Measurements from ENCODE around the gene NEK2.
"Not testable (repeated sequence)": the region's sequence is repeated elsewhere in the genome, so short reads cannot be mapped to it uniquely, and the experiment has no call there.

NEK2 gene

DNA sequence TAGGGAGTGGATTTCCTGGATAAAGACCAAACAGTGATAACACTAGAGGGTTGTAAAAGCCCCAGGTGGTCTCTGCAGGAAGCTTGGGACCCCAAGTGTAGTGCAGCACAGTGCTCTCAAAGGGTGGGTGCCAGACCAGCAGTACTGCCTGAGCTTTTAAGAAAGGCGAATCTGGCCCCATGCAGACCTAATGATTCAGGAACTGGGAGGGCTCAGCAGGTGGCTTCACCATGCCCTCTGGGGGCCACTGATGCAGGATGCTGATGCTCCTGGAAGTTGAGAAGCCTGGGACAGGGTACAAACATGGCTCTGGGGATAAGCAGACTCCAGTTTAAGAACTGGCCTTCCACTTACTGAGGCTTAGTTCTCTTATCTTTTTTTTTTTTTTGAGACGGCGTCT, 29.1 kb upstream of the NEK2 start:
- H3K27me3 Mint-ChIP-seq = peaks cover 40% of the 10 kb centered on the region
- H3K27ac Mint-ChIP-seq = no peak overlapping the region
- no peaks in the 10 kb centered on the region for H3K36me3 Mint-ChIP-seq
- H3K4me1 Mint-ChIP-seq = peaks cover under 1% of the 10 kb centered on the region
- H3K4me3 Mint-ChIP-seq = no peak overlapping the region
- DNase-seq = no peak
- CTCF ChIA-PET = interaction anchor here (0.6 to 1.5 kb wide), 4 partner anchors 9 to 751 kb away, joined by 3 to 4 read pairs (median 4); partner anchors contain the start of genes DTL and INTS7
- no peaks in the 10 kb centered on the region for H3K9me3 Mint-ChIP-seq

DNA sequence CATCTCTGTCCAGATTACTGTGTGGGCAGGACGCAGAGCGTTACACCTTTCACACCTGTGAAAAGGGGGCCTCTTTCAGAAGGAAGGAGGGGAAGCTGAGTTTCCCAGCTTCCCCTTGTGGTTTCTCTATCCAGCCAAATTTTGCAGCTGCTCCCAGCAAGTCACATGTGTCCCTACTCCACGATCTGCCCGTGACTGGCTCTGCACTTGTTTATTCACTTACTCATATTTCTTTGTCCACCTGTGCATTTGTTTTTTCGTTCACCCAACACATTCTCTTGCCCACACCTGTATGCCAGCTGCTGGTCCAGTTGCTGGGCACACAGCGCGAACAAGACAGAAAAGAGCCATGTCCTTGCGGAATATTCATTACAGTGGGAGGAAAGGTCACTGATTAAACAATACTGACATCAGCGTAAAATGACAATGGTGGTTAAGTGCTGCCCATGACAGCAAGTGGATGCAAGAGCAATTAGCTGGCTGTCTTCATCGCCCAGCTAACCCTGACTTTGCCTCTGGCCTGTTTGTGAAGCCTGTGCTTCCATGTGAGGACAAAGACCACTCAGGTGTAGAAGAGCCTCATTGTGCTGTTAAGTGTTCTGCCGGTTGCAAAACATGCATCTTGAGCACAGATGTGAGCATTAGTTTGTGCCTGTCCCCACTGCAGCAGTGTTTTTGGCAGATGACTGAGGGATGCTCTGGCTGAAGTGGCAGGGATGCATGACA, 28.6 kb upstream of the NEK2 start:
- DNase-seq = no peak
- H3K27ac Mint-ChIP-seq = no peak overlapping the region
- H3K9me3 Mint-ChIP-seq = no peaks in the 10 kb centered on the region
- peaks cover 4% of the 10 kb centered on the region for H3K4me1 Mint-ChIP-seq
- H3K36me3 Mint-ChIP-seq = no peaks in the 10 kb centered on the region
- CTCF ChIA-PET = interaction anchor here (0.6 to 1.5 kb wide), 3 partner anchors 8 to 752 kb away, joined by 3 to 4 read pairs (median 4); partner anchors contain the start of genes DTL and INTS7
- no peak overlapping the region for H3K4me3 Mint-ChIP-seq
- H3K27me3 Mint-ChIP-seq = peaks cover 45% of the 10 kb centered on the region

DNA sequence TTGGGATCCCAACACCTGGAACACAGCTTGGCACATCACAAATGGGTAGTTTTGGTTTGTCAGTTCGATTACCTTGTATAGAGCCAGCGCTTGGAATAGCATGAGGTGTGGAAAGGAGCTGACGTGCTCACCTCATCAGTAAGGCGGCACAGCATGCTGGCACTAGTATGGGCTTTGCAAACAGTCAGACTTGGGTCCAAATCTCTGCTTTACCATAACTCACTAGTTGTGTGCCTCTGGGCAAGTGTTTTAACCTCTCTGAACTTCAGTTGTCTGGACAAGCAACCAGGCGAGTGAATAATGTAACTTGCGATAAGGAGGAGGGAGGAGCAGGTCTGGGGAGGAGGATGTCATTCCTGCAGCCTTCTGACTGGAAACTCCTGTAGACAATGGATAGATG, 26.3 kb upstream of the NEK2 start:
- no peak for DNase-seq
- H3K9me3 Mint-ChIP-seq = no peaks in the 10 kb centered on the region
- H3K4me1 Mint-ChIP-seq = peaks cover 21% of the 10 kb centered on the region
- CTCF ChIA-PET = interaction anchor here (1.3 kb wide), 1 partner anchor 25 kb away, joined by 3 read pairs; no protein-coding TSS in a partner anchor
- H3K4me3 Mint-ChIP-seq = no peak overlapping the region
- H3K27ac Mint-ChIP-seq = no peak overlapping the region
- no peaks in the 10 kb centered on the region for H3K36me3 Mint-ChIP-seq
- H3K27me3 Mint-ChIP-seq = peaks cover 51% of the 10 kb centered on the region

DNA sequence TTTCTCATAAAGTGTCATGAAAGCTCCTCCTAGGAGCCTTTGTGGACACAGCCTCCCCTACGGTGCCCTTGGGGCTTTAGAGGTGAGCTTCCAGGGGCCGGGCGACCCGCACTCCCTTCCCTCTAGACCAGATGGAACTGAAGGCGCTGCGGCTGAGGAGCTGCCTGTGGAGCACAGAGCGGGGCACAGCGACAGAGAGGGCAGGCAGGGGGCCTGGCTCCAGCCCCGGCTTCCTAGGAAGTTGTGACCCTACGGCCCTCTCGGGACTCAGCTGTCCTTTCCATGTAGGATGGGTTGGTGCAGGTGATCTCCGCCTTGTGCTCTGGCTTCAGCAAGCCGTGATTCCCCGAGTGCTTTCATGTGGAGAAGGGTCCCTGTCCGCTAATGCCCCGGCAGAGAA, 23.6 kb upstream of the NEK2 start:
- no peak overlapping the region for H3K4me3 Mint-ChIP-seq
- H3K27ac Mint-ChIP-seq = no peak overlapping the region
- H3K27me3 Mint-ChIP-seq = peaks cover 48% of the 10 kb centered on the region
- CTCF ChIA-PET = interaction anchor here (0.8 to 5.0 kb wide), 30 partner anchors 8 to 758 kb away, joined by 3 to 36 read pairs (median 5); partner anchors contain the start of genes DTL, INTS7 and NEK2
- H3K36me3 Mint-ChIP-seq = no peaks in the 10 kb centered on the region
- H3K9me3 Mint-ChIP-seq = peaks cover 2% of the 10 kb centered on the region
- DNase-seq = no peak
- peaks cover 43% of the 10 kb centered on the region for H3K4me1 Mint-ChIP-seq

DNA sequence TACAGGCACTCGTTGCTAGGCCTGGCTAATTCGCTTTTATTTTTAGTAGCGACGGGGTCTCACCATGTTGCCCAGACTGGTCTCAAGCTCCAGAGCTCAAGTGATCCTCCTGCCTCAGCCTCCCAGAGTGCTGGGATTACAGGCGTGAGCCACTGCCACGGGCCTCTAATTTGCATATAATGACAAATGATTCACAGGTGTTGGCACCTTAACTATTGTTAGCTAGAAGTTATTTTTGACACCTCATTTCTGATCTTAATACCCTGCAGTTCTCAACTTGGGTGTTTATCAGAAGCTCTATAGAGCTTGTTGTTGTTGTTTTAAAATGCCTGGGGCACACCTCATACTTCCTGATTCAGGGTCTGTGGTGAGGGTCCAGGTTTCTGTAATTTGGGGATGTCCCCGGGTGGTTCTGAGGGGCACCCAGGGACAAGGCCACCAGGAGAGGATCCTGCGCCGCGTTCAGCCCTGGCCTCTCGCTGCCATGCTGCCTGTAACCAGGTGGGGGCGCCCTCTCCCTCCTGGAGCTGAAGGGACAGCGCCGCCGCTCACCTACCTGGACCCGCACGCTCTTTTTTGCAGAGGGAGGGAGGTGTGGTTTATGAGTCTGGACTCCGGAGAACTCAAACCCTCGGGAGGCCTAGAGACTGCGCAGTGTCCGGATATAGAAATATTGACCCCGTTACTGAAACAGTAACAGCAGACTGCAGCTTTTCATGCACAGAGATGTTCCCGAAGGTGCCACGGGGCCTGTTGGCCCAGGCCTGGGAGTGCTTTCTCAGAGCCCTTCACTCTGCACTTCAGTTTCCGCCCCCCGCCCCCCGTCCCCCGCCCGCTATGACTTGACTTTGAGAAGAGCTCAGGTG, 23.0 kb upstream of the NEK2 start:
- Mint-ChIP-seq H3K4me1 (peaks cover 43% of the 10 kb centered on the region), H3K36me3 (no peaks in the 10 kb centered on the region), H3K9me3 (peaks cover 5% of the 10 kb centered on the region), H3K27ac (no peak overlapping the region), H3K27me3 (peaks cover 44% of the 10 kb centered on the region), H3K4me3 (no peak overlapping the region)
- peak; percentile 89 for DNase-seq
- CTCF ChIA-PET = interaction anchor here (0.5 to 5.0 kb wide), 50 partner anchors 8 to 1174 kb away, joined by 3 to 36 read pairs (median 4); partner anchors contain the start of genes DTL, INTS7 and NEK2

DNA sequence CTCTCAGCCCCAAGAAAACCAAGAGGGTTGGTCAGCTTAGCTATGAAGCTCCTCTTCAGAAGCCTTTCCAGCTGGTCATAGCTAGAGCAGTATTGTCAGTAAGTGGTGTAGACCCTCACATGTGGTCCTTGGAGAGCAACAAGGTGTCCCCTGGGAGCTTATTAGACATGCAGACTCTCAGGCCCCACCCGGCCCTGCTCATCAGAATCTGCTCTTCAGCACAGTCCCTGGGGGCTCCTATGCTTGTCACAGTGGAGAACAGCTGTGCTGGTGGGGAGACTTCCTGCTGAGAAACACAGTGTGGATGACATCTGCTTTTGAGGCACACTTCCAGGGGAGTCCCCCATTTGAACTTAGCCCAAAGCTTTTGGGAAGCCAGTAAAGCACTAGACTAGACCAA, 21.9 kb upstream of the NEK2 start:
- no peak overlapping the region for H3K27ac Mint-ChIP-seq
- peaks cover 37% of the 10 kb centered on the region for H3K27me3 Mint-ChIP-seq
- H3K9me3 Mint-ChIP-seq = peaks cover 5% of the 10 kb centered on the region
- CTCF ChIA-PET = interaction anchor here (0.8 to 5.0 kb wide), 19 partner anchors 11 to 759 kb away, joined by 3 to 36 read pairs (median 6); partner anchors contain the start of genes DTL and INTS7
- H3K4me1 Mint-ChIP-seq = peaks cover 43% of the 10 kb centered on the region
- H3K36me3 Mint-ChIP-seq = no peaks in the 10 kb centered on the region
- DNase-seq = no peak
- no peak overlapping the region for H3K4me3 Mint-ChIP-seq

DNA sequence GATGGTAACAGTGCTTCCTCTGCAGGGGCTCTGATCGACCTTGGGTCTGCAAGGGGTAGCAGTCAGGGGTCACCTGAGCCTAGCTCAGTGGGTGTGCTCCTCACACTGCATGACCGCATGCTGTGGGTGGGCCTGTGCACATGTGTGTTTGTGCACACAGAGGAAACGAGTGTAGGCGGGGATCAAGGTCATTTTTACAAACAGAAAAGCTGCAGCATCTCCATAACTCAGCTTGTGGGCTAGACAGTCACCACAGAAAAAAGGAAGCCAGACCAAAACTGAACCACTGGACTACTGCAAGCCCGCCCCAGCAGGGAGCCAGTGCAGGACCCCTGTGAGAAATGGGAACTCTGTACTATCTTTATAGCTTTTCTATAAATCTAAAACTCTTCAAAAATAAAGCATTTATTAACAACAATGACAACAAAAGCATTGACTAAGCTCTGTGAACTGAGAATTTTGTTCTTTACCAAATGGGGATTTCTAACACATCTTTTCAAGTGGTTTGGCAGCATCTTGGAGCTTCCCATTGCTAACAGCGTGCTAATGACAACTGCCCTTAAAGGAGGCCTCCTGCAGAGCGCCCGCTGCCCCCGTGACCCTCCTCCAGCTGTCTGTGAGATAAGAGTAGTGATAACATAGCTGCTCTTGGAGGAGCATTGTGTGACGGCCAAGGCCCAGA, 19.9 kb upstream of the NEK2 start:
- H3K36me3 Mint-ChIP-seq = no peaks in the 10 kb centered on the region
- H3K9me3 Mint-ChIP-seq = peaks cover 5% of the 10 kb centered on the region
- H3K4me1 Mint-ChIP-seq = peaks cover 43% of the 10 kb centered on the region
- H3K4me3 Mint-ChIP-seq = no peak overlapping the region
- H3K27ac Mint-ChIP-seq = no peak overlapping the region
- CTCF ChIA-PET = interaction anchor here (0.7 to 5.0 kb wide), 5 partner anchors 9 to 760 kb away, joined by 3 to 36 read pairs (median 6); partner anchors contain the start of genes DTL and INTS7
- DNase-seq = no peak
- peaks cover 25% of the 10 kb centered on the region for H3K27me3 Mint-ChIP-seq

DNA sequence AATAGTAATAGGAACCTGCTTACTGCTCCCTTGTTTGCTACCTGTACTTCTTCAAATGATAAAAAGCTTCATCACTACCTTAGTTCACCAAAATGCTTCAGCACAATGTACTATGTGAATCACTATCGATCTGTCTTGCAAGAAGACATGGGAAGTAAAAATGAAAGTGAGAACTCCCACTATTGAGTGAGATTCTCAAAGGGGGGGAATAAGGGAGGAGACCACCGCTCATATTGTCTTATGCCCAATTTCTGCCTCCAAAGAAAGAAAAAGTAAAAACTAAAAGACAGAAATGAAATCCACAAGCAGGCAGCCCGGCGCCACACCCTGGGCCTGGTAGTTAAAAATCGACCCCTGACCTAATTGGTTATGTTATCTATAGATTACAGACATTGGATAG, 18.5 kb upstream of the NEK2 start:
- Mint-ChIP-seq H3K27me3 (peaks cover 20% of the 10 kb centered on the region), H3K4me1 (peaks cover 38% of the 10 kb centered on the region)
- CTCF ChIA-PET = interaction anchor here (0.9 kb wide), 1 partner anchor 762 kb away, joined by 3 read pairs; no protein-coding TSS in a partner anchor
- DNase-seq, H3K27ac Mint-ChIP-seq, H3K36me3 Mint-ChIP-seq, H3K4me3 Mint-ChIP-seq, H3K9me3 Mint-ChIP-seq: not testable (repeated sequence)

DNA sequence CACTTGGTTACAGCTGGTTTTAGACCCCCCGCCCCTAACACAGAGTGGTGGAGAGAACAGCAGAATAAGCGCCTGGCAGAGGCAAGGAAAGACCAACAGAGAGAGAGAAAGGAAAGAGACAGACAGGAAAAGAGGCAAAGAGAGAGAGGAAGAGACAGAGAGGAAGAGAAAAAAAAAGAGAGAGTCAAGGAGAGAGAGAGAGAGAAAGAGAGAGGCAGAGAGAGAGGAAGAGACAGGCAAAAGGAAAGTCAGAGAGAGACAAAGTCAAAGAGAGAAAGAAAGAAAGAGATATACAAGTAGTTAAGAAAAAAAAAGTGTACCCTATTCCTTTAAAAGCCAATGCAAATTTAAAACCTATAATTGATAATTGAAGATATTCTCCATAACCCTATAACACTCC, 13.0 kb upstream of the NEK2 start:
- CTCF ChIA-PET = no interaction called here
- Mint-ChIP-seq H3K9me3 (no peaks in the 10 kb centered on the region), H3K27ac (no peak overlapping the region), H3K4me3 (no peak overlapping the region), H3K27me3 (peaks cover 24% of the 10 kb centered on the region), H3K4me1 (peaks cover 16% of the 10 kb centered on the region), H3K36me3 (no peaks in the 10 kb centered on the region)
- DNase-seq = no peak

DNA sequence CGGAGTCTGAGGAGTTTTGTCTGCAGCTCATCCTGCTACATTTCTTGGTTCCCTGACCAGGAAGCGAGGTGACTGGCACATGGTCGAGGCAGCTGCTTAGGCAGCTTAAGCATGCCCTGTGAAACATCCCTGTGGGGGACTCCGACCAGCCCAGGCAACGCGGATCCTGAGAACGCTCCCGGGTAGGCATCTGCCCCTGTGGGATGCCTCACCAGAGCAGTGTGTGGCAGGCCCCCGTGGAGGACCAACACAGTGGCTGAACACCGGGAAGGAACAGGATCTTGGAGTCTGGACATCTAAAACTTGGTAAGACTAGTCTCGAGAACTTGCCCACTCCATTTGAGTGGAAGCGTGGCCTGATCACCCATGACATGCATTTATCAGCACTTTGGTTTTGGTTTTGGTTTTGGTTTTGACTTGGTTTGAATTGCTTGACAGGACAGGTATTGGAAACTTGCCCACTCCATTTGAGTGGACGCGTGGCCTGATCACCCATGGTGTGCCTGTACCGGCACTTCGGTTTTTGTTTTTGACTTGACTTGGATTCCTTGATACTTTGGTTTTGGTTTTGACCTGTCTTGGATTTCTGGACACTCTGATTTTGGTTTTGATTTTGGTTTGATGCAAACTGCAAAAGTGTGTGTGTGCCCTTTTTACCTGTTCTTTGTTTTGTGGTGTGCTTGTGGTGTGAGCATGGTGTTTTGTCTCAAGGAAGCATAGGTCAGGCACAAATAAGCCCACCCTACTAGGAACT, 12.2 kb upstream of the NEK2 start:
- no peak overlapping the region for H3K4me3 Mint-ChIP-seq
- CTCF ChIA-PET = interaction anchor here (3.8 kb wide), 1 partner anchor 11 kb away, joined by 27 read pairs; no protein-coding TSS in a partner anchor
- H3K36me3 Mint-ChIP-seq = no peaks in the 10 kb centered on the region
- peaks cover 24% of the 10 kb centered on the region for H3K27me3 Mint-ChIP-seq
- peak; percentile 36 for DNase-seq
- no peaks in the 10 kb centered on the region for H3K9me3 Mint-ChIP-seq
- H3K4me1 Mint-ChIP-seq = peaks cover 16% of the 10 kb centered on the region
- peak overlapping the region; percentile 1 for H3K27ac Mint-ChIP-seq

DNA sequence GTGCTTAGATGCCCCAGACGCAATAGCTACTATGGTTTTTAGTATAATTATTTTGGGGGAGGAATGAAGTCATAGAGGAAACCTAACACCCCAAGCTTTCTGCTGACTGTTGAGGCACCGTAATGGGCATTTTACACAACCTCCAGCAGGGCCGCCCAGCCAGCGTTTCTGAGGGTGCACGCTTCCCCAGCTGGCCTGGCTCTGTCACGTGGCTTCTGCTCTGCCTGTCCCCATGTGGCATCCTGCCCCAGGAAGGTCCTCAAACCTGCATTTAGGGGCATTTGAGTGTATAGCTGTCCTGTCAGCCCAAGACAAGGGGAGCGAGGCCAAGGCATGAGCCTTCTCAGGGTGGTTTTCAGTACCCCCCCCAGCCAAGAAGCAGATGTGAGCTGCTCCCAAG, 10.4 kb upstream of the NEK2 start:
- no peak overlapping the region for H3K4me3 Mint-ChIP-seq
- H3K27me3 Mint-ChIP-seq = peaks cover 21% of the 10 kb centered on the region
- DNase-seq = no peak
- no peaks in the 10 kb centered on the region for H3K36me3 Mint-ChIP-seq
- H3K27ac Mint-ChIP-seq = no peak overlapping the region
- CTCF ChIA-PET = interaction anchor here (1.3 to 3.8 kb wide), 3 partner anchors 13 to 771 kb away, joined by 8 to 27 read pairs (median 10); no protein-coding TSS in a partner anchor
- H3K9me3 Mint-ChIP-seq = no peaks in the 10 kb centered on the region
- H3K4me1 Mint-ChIP-seq = peaks cover 29% of the 10 kb centered on the region

DNA sequence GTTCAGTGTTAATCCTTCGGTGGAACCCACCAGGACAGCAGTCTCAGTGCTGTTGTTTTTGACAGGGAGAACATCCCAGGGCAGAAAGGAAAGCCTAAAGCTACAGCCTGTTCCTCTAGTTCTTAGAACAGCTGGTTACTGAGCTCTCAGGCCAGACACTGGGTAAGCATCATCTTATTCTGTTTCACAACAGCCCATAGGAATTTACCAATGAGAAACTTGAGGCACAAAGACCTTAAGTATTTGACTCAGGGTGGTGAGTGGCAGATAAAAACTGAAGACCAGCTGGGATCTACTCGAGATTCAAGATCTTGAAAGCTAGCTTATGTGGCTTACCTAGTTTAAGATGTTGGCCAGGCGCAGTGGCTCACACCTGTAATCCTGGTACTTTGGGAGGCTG, 9.4 kb upstream of the NEK2 start:
- H3K27me3 Mint-ChIP-seq = peaks cover 10% of the 10 kb centered on the region
- H3K27ac Mint-ChIP-seq = no peak overlapping the region
- H3K4me1 Mint-ChIP-seq = peaks cover 32% of the 10 kb centered on the region
- no peaks in the 10 kb centered on the region for H3K9me3 Mint-ChIP-seq
- CTCF ChIA-PET = interaction anchor here (0.8 to 3.8 kb wide), 5 partner anchors 14 to 772 kb away, joined by 3 to 27 read pairs (median 8); partner anchors contain the start of genes DTL and INTS7
- no peak for DNase-seq
- no peaks in the 10 kb centered on the region for H3K36me3 Mint-ChIP-seq
- H3K4me3 Mint-ChIP-seq = no peak overlapping the region

DNA sequence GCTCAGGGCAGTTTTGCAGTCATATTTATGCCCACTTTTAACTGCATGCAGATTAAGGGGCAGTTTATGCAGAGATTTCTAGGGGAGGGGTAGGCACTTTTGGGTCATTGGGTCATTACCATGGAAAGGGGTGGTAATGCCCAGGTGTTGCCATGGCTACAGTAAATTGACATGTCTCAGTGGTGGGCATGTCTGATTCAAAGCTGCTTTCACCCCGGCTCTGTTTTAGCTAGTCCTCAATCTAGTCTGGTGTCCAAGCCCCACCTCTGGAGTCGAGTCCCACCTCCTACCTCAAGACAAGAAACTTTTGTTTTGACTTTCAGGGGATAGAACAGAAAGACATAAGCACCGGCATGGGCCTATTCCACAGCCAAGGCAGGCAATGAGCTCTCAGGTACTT, 8.9 kb upstream of the NEK2 start:
- Mint-ChIP-seq H3K9me3 (no peaks in the 10 kb centered on the region), H3K27me3 (peaks cover 10% of the 10 kb centered on the region), H3K4me3 (no peak overlapping the region), H3K27ac (no peak overlapping the region), H3K36me3 (no peaks in the 10 kb centered on the region), H3K4me1 (peaks cover 32% of the 10 kb centered on the region)
- no peak for DNase-seq
- CTCF ChIA-PET = interaction anchor here (0.8 to 3.8 kb wide), 4 partner anchors 14 to 771 kb away, joined by 3 to 27 read pairs (median 4); partner anchors contain the start of genes DTL and INTS7

All from activated naive CD4-positive, alpha-beta T cell treated with anti-CD3 and anti-CD28 coated beads, Interleukin-2, amount 10 ng/mL, durations not matched to agents 7 days and 5 days (primary cell).